Mesothelial cell of epicardium (in vitro differentiated cells): ENCODE results near the gene ERC2. TPM values are rescaled to one million over a fixed set of nuclear protein-coding genes. Genes with fewer than 3 reads are reported as not detected.

ENCODE experiments used
- DNase-seq, 2 experiments: peaks; one replicate each; pipeline ENCODE4 v3.0.0; 2021; ENCODE audit warnings: low spot score in 2 of 2; ENCODE audit not compliant: unreplicated experiment in 2 of 2
- H3K27ac Mint-ChIP-seq: 2 replicates; pipeline ENCODE4 v1.8.0; 2021; ENCODE audit warnings: mixed read lengths
- H3K27me3 Mint-ChIP-seq: 2 replicates; pipeline ENCODE4 v1.8.0; 2021; ENCODE audit warnings: low read depth, mixed read lengths
- H3K36me3 Mint-ChIP-seq: 2 replicates; pipeline ENCODE4 v1.8.0; 2021; ENCODE audit warnings: mixed read lengths
- H3K4me1 Mint-ChIP-seq: 2 replicates; pipeline ENCODE4 v1.8.0; 2021; ENCODE audit warnings: mixed read lengths
- H3K4me3 Mint-ChIP-seq: 2 replicates; pipeline ENCODE4 v1.8.0; 2021; ENCODE audit warnings: mild to moderate bottlenecking, moderate library complexity, mixed read lengths
- H3K9me3 Mint-ChIP-seq: 2 replicates; pipeline ENCODE4 v1.8.0; 2021; ENCODE audit warnings: mixed read lengths
- CTCF ChIP-seq: fragments of 200-600 bp; sonication (generic); IDR thresholded peaks from one replicate; pipeline ENCODE4 v1.5.0; 2021; ENCODE audit warnings: antibody characterized with exemption; ENCODE audit not compliant: unreplicated experiment
- total RNA-seq: library from RNA; stranded (reverse); gene quantifications from 3 replicates; pipeline ENCODE4 v1.2.1, GENCODE V29; 2021

Gene ERC2
- total RNA-seq, 1 donor from 2014 or later: 15.6 TPM

- Mint-ChIP-seq H3K9me3 (no peaks in the 10 kb centered on the region), H3K4me3 (no peak overlapping the region), H3K27me3 (peaks cover 27% of the 10 kb centered on the region), H3K4me1 (peaks cover 61% of the 10 kb centered on the region), H3K27ac (no peak overlapping the region), H3K36me3 (no peaks in the 10 kb centered on the region)
- no peak for DNase-seq
- no peak for TF ChIP-seq CTCF
Observed at GRCh38 chr3:55514962-55515361, 953.3 kb downstream of the ERC2 start.

GRCh38 chr3:55512571-55513343, 955.5 kb downstream of the ERC2 start:
- no peak for DNase-seq
- peaks cover 39% of the 10 kb centered on the region for H3K27me3 Mint-ChIP-seq
- H3K36me3 Mint-ChIP-seq: no peaks in the 10 kb centered on the region
- no peaks in the 10 kb centered on the region for H3K9me3 Mint-ChIP-seq
- H3K27ac Mint-ChIP-seq: peak overlapping the region; percentile 60
- peaks cover 40% of the 10 kb centered on the region for H3K4me1 Mint-ChIP-seq
- TF ChIP-seq CTCF: no peak
- no peak overlapping the region for H3K4me3 Mint-ChIP-seq

- Mint-ChIP-seq H3K36me3 (no peaks in the 10 kb centered on the region), H3K27me3 (peaks cover 42% of the 10 kb centered on the region), H3K4me1 (peaks cover 37% of the 10 kb centered on the region), H3K27ac (peak overlapping the region; percentile 45), H3K4me3 (no peak overlapping the region), H3K9me3 (no peaks in the 10 kb centered on the region)
- no peak for DNase-seq
- no peak for TF ChIP-seq CTCF
Observed at GRCh38 chr3:55511895-55512570, 956.2 kb downstream of the ERC2 start.

- Mint-ChIP-seq H3K27me3 (peaks cover 28% of the 10 kb centered on the region), H3K4me1 (peaks cover 34% of the 10 kb centered on the region), H3K27ac (no peak overlapping the region), H3K9me3 (no peaks in the 10 kb centered on the region), H3K36me3 (no peaks in the 10 kb centered on the region), H3K4me3 (no peak overlapping the region)
- no peak for DNase-seq
- no peak for TF ChIP-seq CTCF
Observed at GRCh38 chr3:55508335-55508734, 959.9 kb downstream of the ERC2 start.

- no peak for TF ChIP-seq CTCF
- no peaks in the 10 kb centered on the region for H3K9me3 Mint-ChIP-seq
- peaks cover 30% of the 10 kb centered on the region for H3K27me3 Mint-ChIP-seq
- no peak for DNase-seq
- no peak overlapping the region for H3K4me3 Mint-ChIP-seq
- H3K4me1 Mint-ChIP-seq: peaks cover 29% of the 10 kb centered on the region
- H3K27ac Mint-ChIP-seq: no peak overlapping the region
- H3K36me3 Mint-ChIP-seq: no peaks in the 10 kb centered on the region
Observed at GRCh38 chr3:55507808-55508207, 960.5 kb downstream of the ERC2 start.
